ENCODE data around the gene CNTNAP2. TPM values are rescaled to one million over a fixed set of nuclear protein-coding genes. Genes with fewer than 3 reads are reported as not detected.
A peak's percentile ranks its signal among the peaks of the same experiment; 100 is the strongest.

CNTNAP2 gene
- total RNA-seq, 2 donors from 2014 or later, result 171 to 228 TPM

DNA sequence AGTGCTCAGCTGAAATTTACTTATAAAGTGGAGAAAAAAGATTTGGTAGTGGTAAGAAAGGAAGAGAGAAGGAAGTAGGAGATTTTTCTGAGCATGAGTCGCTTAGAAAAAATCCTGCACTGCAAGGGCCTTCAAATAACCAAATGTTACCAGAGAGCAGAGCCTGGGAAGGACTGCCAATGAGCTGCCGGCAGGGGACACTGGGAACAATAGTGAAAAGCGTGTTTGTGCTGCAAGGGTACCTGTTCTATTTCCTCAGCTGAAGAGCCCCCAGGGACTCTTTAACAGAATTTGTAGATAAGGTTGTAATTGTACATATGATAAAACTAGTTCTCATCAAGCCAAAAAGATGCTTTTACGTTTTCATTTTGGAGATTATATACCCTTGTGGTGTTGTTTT is 1777.7 kb downstream of the CNTNAP2 start:
- DNase-seq, result peak; percentile 74
- H3K4me1 ChIP-seq (ENCODE audit: control insufficient read depth, insufficient read depth, low read length), result peaks cover 10% of the 10 kb centered on the region
- H3K4me1 Mint-ChIP-seq, result peaks cover 20% of the 10 kb centered on the region
- no peak overlapping the region for H3K9ac ChIP-seq (ENCODE audit: extremely low read depth, low read length, poor library complexity, severe bottlenecking)
- H3K9me3 ChIP-seq (ENCODE audit: control insufficient read depth, low read length), result no peaks in the 10 kb centered on the region
- H3K36me3 ChIP-seq (ENCODE audit: control insufficient read depth, insufficient read depth, low read length), result no peaks in the 10 kb centered on the region
- H3K27me3 ChIP-seq (ENCODE audit: control insufficient read depth, insufficient read depth, low read length, poor library complexity, severe bottlenecking), result no peaks in the 10 kb centered on the region
- no peaks in the 10 kb centered on the region for H3K9me3 Mint-ChIP-seq
- TF ChIP-seq, protein P1, sequence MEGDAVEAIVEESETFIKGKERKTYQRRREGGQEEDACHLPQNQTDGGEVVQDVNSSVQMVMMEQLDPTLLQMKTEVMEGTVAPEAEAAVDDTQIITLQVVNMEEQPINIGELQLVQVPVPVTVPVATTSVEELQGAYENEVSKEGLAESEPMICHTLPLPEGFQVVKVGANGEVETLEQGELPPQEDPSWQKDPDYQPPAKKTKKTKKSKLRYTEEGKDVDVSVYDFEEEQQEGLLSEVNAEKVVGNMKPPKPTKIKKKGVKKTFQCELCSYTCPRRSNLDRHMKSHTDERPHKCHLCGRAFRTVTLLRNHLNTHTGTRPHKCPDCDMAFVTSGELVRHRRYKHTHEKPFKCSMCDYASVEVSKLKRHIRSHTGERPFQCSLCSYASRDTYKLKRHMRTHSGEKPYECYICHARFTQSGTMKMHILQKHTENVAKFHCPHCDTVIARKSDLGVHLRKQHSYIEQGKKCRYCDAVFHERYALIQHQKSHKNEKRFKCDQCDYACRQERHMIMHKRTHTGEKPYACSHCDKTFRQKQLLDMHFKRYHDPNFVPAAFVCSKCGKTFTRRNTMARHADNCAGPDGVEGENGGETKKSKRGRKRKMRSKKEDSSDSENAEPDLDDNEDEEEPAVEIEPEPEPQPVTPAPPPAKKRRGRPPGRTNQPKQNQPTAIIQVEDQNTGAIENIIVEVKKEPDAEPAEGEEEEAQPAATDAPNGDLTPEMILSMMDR (conservative IDR thresholded peaks at IDR 0.05), result peak; percentile 63
- H3K4me3 ChIP-seq (ENCODE audit: low read length), result no peak overlapping the region
- H3K27me3 Mint-ChIP-seq (ENCODE audit: insufficient read depth), result no peaks in the 10 kb centered on the region
- no peak overlapping the region for H3K27ac ChIP-seq (ENCODE audit: low read depth, low read length)
- peak overlapping the region; percentile 81 for H3K27ac Mint-ChIP-seq
- no peak overlapping the region for H3K4me3 Mint-ChIP-seq
- H3K36me3 Mint-ChIP-seq (ENCODE audit: low read depth), result no peaks in the 10 kb centered on the region
- 16 to 31% methylated on average over 3 to 4 of the region's 4 CpGs for WGBS, 2 experiments (ENCODE audit: insufficient coverage in 1 of 2, insufficient read length in 1 of 2)

DNA sequence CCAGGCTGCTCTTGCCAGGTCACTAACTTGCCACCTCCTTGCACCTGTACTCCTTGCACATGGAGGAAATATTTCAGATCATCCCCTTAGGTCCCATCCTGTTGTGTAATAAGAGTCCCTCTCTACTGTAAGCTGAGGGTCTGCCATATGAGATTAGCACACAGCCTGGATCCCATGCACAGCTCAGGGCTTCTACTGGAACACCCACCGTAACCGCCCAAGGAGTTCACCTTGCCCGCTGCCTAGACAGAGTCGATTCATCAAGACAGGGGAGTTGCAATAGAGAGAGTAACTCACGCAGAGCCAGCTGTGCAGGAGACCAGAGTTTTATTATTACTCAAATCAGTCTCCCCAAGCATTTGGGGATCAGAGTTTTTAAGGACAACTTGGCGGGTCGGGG is 1779.5 kb downstream of the CNTNAP2 start:
- no peaks in the 10 kb centered on the region for H3K9me3 ChIP-seq (ENCODE audit: control insufficient read depth, low read length)
- H3K4me3 ChIP-seq (ENCODE audit: low read length), result no peak overlapping the region
- Mint-ChIP-seq H3K4me1 (peaks cover 20% of the 10 kb centered on the region), H3K4me3 (no peak overlapping the region), H3K27me3 (ENCODE audit: insufficient read depth) (no peaks in the 10 kb centered on the region), H3K27ac (no peak overlapping the region), H3K9me3 (peaks cover 3% of the 10 kb centered on the region), H3K36me3 (ENCODE audit: low read depth) (peaks cover 1% of the 10 kb centered on the region)
- 92 to 93% methylated on average over 5 to 7 of the region's 7 CpGs for WGBS, 2 experiments (ENCODE audit: insufficient coverage in 1 of 2, insufficient read length in 1 of 2)
- H3K4me1 ChIP-seq (ENCODE audit: control insufficient read depth, insufficient read depth, low read length), result peaks cover 10% of the 10 kb centered on the region
- no peak overlapping the region for H3K27ac ChIP-seq (ENCODE audit: low read depth, low read length)
- TF ChIP-seq, protein P1 (conservative IDR thresholded peaks at IDR 0.05), result no peak
- H3K36me3 ChIP-seq (ENCODE audit: control insufficient read depth, insufficient read depth, low read length), result no peaks in the 10 kb centered on the region
- DNase-seq, result no peak
- H3K9ac ChIP-seq (ENCODE audit: extremely low read depth, low read length, poor library complexity, severe bottlenecking), result no peak overlapping the region
- no peaks in the 10 kb centered on the region for H3K27me3 ChIP-seq (ENCODE audit: control insufficient read depth, insufficient read depth, low read length, poor library complexity, severe bottlenecking)

DNA sequence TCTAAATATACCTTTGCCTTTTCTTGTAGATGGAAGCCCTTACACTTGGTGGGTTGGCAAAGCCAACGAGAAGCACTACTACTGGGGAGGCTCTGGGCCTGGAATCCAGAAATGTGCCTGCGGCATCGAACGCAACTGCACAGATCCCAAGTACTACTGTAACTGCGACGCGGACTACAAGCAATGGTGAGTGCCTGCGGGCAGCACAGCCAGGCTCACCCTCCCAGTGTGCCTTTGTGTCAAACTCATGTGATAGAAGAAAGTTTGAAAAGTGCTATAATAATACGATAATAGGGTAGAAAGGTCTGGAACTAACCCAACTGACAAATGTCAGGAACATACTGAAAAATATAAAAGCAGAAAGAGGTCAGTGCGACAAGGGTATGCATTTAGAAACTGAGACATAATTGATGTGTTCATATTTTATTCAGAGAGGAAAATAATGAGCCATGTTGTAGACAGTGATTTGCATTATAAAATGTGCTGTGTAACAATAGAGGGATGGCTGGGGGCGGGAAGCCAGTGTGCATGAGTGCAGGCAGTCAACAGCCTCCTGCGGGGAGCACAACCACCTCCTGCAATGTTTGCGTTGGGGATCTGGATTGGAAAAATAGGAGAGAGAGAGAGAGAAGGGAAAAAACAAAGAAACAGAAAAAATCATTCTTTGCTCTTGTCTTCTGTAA is 1787.1 kb downstream of the CNTNAP2 start:
- DNase-seq, result no peak
- Mint-ChIP-seq H3K4me3 (peak overlapping the region; percentile 1), H3K4me1 (peaks cover 22% of the 10 kb centered on the region), H3K36me3 (ENCODE audit: low read depth) (peaks cover 5% of the 10 kb centered on the region), H3K27me3 (ENCODE audit: insufficient read depth) (no peaks in the 10 kb centered on the region), H3K27ac (peak overlapping the region; percentile 48), H3K9me3 (peaks cover 11% of the 10 kb centered on the region)
- Histone ChIP-seq H3K27ac (ENCODE audit: low read depth, low read length) (peak overlapping the region; percentile 90), H3K9ac (ENCODE audit: extremely low read depth, low read length, poor library complexity, severe bottlenecking) (no peak overlapping the region), H3K27me3 (ENCODE audit: control insufficient read depth, insufficient read depth, low read length, poor library complexity, severe bottlenecking) (no peaks in the 10 kb centered on the region), H3K9me3 (ENCODE audit: control insufficient read depth, low read length) (peaks cover 9% of the 10 kb centered on the region), H3K4me3 (ENCODE audit: low read length) (peak overlapping the region; percentile 35), H3K36me3 (ENCODE audit: control insufficient read depth, insufficient read depth, low read length) (no peaks in the 10 kb centered on the region), H3K4me1 (ENCODE audit: control insufficient read depth, insufficient read depth, low read length) (peaks cover 11% of the 10 kb centered on the region)
- TF ChIP-seq, protein P1 (conservative IDR thresholded peaks at IDR 0.05), result no peak
- WGBS, 2 experiments (ENCODE audit: insufficient coverage in 1 of 2, insufficient read length in 1 of 2), result 67 to 85% methylated on average over 7 to 13 of the region's 13 CpGs
